ENCODE results near the gene RIMS3. TPM values are rescaled to one million over a fixed set of nuclear protein-coding genes. Genes with fewer than 3 reads are reported as not detected.
A peak's percentile ranks its signal among the peaks of the same experiment; 100 is the strongest.

Gene RIMS3
- total RNA-seq, 1 experiment from 2014 or later: 13.7 TPM

DNA sequence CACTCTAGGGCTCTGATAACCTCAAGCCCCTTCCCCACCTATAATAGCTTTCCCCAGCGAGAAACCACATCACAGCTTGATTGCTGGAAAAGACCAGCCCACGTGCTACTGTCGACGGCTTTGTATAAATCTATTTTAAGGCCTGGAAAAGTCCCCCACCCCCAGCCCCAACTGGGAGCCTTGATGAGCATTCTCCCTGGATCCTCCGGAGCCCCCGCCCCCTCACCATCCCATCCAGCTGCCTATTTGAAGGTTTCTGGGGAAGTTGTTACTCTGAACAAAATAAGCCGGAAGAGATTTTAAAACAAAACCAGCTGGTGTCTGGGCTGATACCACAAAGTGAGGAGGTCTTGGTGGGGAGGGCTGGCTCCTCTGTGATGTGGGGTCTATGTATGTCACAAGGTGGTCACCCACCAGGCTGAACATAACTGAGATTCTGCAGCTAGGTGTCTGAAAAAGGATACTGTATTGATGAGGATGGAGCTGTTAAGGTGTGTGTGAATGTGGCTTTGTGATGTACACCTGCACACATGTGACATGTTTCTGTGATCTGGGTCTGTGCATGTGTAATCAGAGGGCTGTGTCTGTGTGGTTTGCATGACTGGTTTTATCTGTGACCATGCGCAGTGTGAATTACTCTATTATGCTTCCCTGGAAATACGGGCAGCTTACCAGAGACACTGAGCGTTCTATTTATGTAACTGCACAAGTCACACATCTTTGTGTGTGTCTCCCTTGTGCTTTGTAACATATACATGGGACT, 25.0 kb downstream of the RIMS3 start:
- H4K5ac ChIP-seq (ENCODE audit: insufficient read length, low read depth, low read length): no peak overlapping the region
- H2BK120ac ChIP-seq (ENCODE audit: low read depth, low read length, poor library complexity, severe bottlenecking): no peak overlapping the region
- H3K27ac ChIP-seq (ENCODE audit: insufficient read length, low read depth, low read length): no peak overlapping the region
- no peak overlapping the region for H2BK20ac ChIP-seq (ENCODE audit: low read depth, low read length, poor library complexity, severe bottlenecking)
- H3K18ac ChIP-seq (ENCODE audit: insufficient read length, low read depth, low read length): no peak overlapping the region
- H3K23me2 ChIP-seq (ENCODE audit: insufficient read length, low read depth, low read length, poor library complexity, severe bottlenecking): no peaks in the 10 kb centered on the region
- H3K79me2 ChIP-seq (ENCODE audit: insufficient read depth, low read length): no peaks in the 10 kb centered on the region
- WGBS (ENCODE audit: extremely low coverage, insufficient read length, low lambda C conversion rate): no CpG with 5 or more reads among the region's 10 CpGs
- no peak overlapping the region for H3T11ph ChIP-seq (ENCODE audit: low read length)
- H3K36me3 Mint-ChIP-seq (ENCODE audit: insufficient read depth in 1 of 3, low read depth in 3 of 3): peaks cover 2 to 11% (median 5%) of the 10 kb centered on the region in 3 experiments; a peak in 4 of 7 replicates
- no peaks in the 10 kb centered on the region for H3K9me3 ChIP-seq (ENCODE audit: control insufficient read depth, low read depth, low read length)
- H3K27ac Mint-ChIP-seq: 0 out of 7 replicates have a peak overlapping the region, but pooled peaks of 1 of the 3 experiments have one; percentile 28
- H3K4me1 Mint-ChIP-seq: 0 out of 4 replicates have a peak, but pooled peaks cover 0 to 2% of the 10 kb centered on the region in 2 experiments
- no peak overlapping the region for H3K14ac ChIP-seq (ENCODE audit: insufficient read depth, low read length)
- H2BK5ac ChIP-seq (ENCODE audit: insufficient read length, low read length): no peak overlapping the region
- H3K4ac ChIP-seq (ENCODE audit: low read depth, low read length): no peak overlapping the region
- no peaks in the 10 kb centered on the region for H3K9me3 Mint-ChIP-seq
- no peaks in the 10 kb centered on the region for H3K4me1 ChIP-seq (ENCODE audit: insufficient read depth, low read length)
- H4K91ac ChIP-seq (ENCODE audit: insufficient read length, low read depth, low read length): no peak overlapping the region
- H4K8ac ChIP-seq (replicated peaks; ENCODE audit: insufficient read length, low read depth, low read length): no peak overlapping the region
- no peak for TF ChIP-seq CTCF (conservative IDR thresholded peaks at IDR 0.05)
- H3K4me2 ChIP-seq (ENCODE audit: insufficient read depth, insufficient read length, low read length): no peak overlapping the region
- DNase-seq: no peak
- no peaks in the 10 kb centered on the region for H3K27me3 Mint-ChIP-seq (ENCODE audit: low read depth)
- no peaks in the 10 kb centered on the region for H4K20me1 ChIP-seq (ENCODE audit: control insufficient read depth, insufficient read depth, insufficient read length)
- no peak overlapping the region for H3K9ac ChIP-seq (ENCODE audit: extremely low read depth, insufficient read length, low read length)
- no peak overlapping the region for H3K23ac ChIP-seq (ENCODE audit: insufficient read length, low read depth, low read length)
- H2BK15ac ChIP-seq (ENCODE audit: low read depth, low read length): no peak overlapping the region
- H3K27me3 ChIP-seq (ENCODE audit: insufficient read depth, low read length): no peaks in the 10 kb centered on the region
- no peak overlapping the region for H2BK12ac ChIP-seq (ENCODE audit: insufficient read length, low read depth, low read length)
- no peak overlapping the region for H2AFZ ChIP-seq (ENCODE audit: low read length)
- no peak overlapping the region for H3K56ac ChIP-seq (ENCODE audit: insufficient read length, low read depth, low read length)
- no peak overlapping the region for H2AK5ac ChIP-seq (ENCODE audit: insufficient read length, low read length)
- H3K4me3 Mint-ChIP-seq: no peak overlapping the region; a peak in 1 of 5 replicates
- H3K79me1 ChIP-seq (ENCODE audit: insufficient read depth, low read depth, low read length, poor library complexity, severe bottlenecking): no peaks in the 10 kb centered on the region
